CD4-positive, CD25-positive, alpha-beta regulatory T cell (primary cell): ENCODE results near the gene SPRED2. TPM values are rescaled to one million over a fixed set of nuclear protein-coding genes. Genes with fewer than 3 reads are reported as not detected.

Source experiments
- ATAC-seq, 2 donors: fragments of 150-1000 bp; cut with Tn5 transposase; one replicate each; pipeline ENCODE4 v1.10.0; 2021; ENCODE audit warnings: low read depth in 2 of 2, moderate number of reproducible peaks in 2 of 2, moderate library complexity in 1 of 2
- DNase-seq, 3 donors: peaks; one replicate each; pipeline versions ENCODE4 v3.0.0 to v3.0.0-alpha.2; 2012 to 2022; ENCODE audit warnings: mixed read lengths in 1 of 3
- H3K27ac ChIP-seq: one replicate; pipeline ENCODE4 v1.7.0; 2013; ENCODE audit warnings: mild to moderate bottlenecking, low read length; ENCODE audit not compliant: insufficient read depth, poor library complexity, severe bottlenecking
- H3K27me3 ChIP-seq: one replicate; pipeline ENCODE4 v1.7.0; 2013; ENCODE audit warnings: low read length; ENCODE audit not compliant: control insufficient read depth, insufficient read depth
- H3K36me3 ChIP-seq: one replicate; pipeline ENCODE4 v1.7.0; 2013; ENCODE audit warnings: mild to moderate bottlenecking, low read length, moderate library complexity; ENCODE audit not compliant: control insufficient read depth, insufficient read depth
- H3K4me1 ChIP-seq: 2 replicates; pipeline ENCODE4 v1.7.0; 2013; ENCODE audit warnings: mild to moderate bottlenecking, low read length; ENCODE audit not compliant: insufficient read depth, control insufficient read depth, poor library complexity, severe bottlenecking
- H3K4me3 ChIP-seq: one replicate; pipeline ENCODE4 v1.7.0; 2013; ENCODE audit warnings: low read depth, mild to moderate bottlenecking, low read length, moderate library complexity
- H3K9me3 ChIP-seq, 2 experiments: 1 replicate in 1 of 2; 2 replicates in 1 of 2; pipeline ENCODE4 v1.7.0; 2013; ENCODE audit warnings: low read length in 2 of 2, mild to moderate bottlenecking in 1 of 2, moderate library complexity in 1 of 2; ENCODE audit not compliant: control insufficient read depth in 2 of 2
- H3K27ac Mint-ChIP-seq, 3 donors: one replicate each; pipeline ENCODE4 v1.8.0; 2020 to 2022; ENCODE audit warnings: mild to moderate bottlenecking in 3 of 3, mixed read lengths in 3 of 3, moderate library complexity in 2 of 3
- H3K27me3 Mint-ChIP-seq: one replicate; pipeline ENCODE4 v1.8.0; 2022; ENCODE audit warnings: mild to moderate bottlenecking, mixed read lengths
- H3K36me3 Mint-ChIP-seq: one replicate; pipeline ENCODE4 v1.8.0; 2020; ENCODE audit warnings: mixed read lengths
- H3K4me1 Mint-ChIP-seq, 4 donors: one replicate each; pipeline ENCODE4 v1.8.0; 2020 to 2022; ENCODE audit warnings: mixed read lengths in 4 of 4, mild to moderate bottlenecking in 1 of 4
- H3K4me3 Mint-ChIP-seq, 4 donors: one replicate each; pipeline ENCODE4 v1.8.0; 2020 to 2022; ENCODE audit warnings: mild to moderate bottlenecking in 4 of 4, mixed read lengths in 4 of 4, moderate library complexity in 3 of 4
- H3K9me3 Mint-ChIP-seq, 7 donors: one replicate each; pipeline ENCODE4 v1.8.0; 2020 to 2022; ENCODE audit warnings: mixed read lengths in 7 of 7, mild to moderate bottlenecking in 3 of 7, moderate library complexity in 2 of 7
- polyA plus RNA-seq, 4 donors: library from polyadenylated mRNA; unstranded; fragments of 300-500 nt; fragmentation: Illumina TruSeq; gene quantifications; one replicate each; pipeline ENCODE4 v1.2.3, GENCODE V29; 2021
- total RNA-seq: library from RNA; stranded (reverse); gene quantifications from one replicate; pipeline ENCODE4 v1.2.3, GENCODE V29; 2022

SPRED2 gene
- total and polyA plus RNA-seq, 5 donors from 2014 or later, result 0.23 to 6.3 (median 1.1) TPM

DNA sequence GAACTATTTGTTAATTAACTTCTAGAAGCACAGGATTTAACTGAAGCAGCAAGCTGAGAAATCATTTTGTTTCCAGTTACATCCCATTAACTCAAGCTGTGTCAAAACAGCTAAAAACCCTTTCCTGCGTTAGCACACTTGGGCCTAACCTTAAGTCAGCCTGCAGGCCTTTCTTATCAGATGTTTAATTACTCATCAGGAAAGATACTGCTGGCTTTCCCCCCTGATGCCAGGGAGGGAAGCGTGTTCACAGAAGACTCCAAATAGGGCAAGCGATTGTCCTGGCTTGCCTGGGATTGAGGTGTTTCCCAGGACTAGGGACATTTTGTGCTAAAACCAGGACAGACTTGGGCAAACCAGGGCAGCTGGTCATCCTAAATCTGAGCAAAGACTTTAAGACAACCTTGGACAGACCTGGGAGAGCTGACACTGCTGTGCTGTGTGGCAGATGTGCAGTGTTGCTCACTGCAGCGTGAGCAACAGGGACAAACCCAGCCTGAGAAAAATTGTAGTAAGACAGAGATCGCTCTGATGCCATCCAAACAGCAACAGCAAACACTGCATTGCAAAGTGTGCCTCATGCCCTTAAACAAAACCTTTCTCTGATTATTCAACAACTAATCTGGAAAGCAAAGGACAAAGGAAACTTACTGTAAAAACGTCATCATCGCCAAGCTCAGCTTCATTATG is 100.9 kb downstream of the SPRED2 start:
- no peaks in the 10 kb centered on the region for H3K27me3 ChIP-seq
- DNase-seq (no peak), ATAC-seq (no peak)
- H3K4me3 ChIP-seq, result no peak overlapping the region
- Mint-ChIP-seq H3K27me3 (no peaks in the 10 kb centered on the region), H3K4me3 (no peak overlapping the region), H3K27ac (no peak overlapping the region), H3K36me3 (peaks cover 8% of the 10 kb centered on the region), H3K9me3 (no peaks in the 10 kb centered on the region), H3K4me1 (no peaks in the 10 kb centered on the region)
- no peaks in the 10 kb centered on the region for H3K4me1 ChIP-seq
- no peak overlapping the region for H3K27ac ChIP-seq
- no peaks in the 10 kb centered on the region for H3K36me3 ChIP-seq
- no peaks in the 10 kb centered on the region for H3K9me3 ChIP-seq

DNA sequence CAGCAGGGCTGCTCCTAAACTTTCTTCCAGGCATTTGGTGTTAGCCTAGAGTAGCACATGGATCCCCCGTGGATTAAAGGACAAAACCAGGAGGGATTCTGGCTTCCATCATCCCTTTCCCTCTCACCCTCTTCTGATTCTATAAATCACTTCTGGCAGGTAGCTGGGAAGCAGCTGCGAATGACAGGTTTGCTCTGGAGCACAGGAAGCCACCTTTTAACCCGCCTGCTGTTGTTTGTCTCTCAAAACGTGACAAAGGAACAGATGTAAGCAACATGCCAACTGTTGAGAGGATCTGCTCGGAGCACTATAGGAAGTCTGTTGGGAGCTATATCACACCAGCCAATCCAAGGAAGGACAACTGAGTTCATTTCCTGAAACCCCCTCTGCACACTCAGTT is 102.9 kb downstream of the SPRED2 start:
- no peaks in the 10 kb centered on the region for H3K27me3 Mint-ChIP-seq
- Histone ChIP-seq H3K27me3 (no peaks in the 10 kb centered on the region), H3K4me3 (no peak overlapping the region), H3K9me3 (no peaks in the 10 kb centered on the region), H3K27ac (no peak overlapping the region), H3K36me3 (no peaks in the 10 kb centered on the region), H3K4me1 (no peaks in the 10 kb centered on the region)
- H3K4me3 Mint-ChIP-seq, result no peak overlapping the region
- no peak for ATAC-seq
- DNase-seq, result no peak
- H3K4me1 Mint-ChIP-seq, result no peaks in the 10 kb centered on the region
- no peaks in the 10 kb centered on the region for H3K9me3 Mint-ChIP-seq
- H3K36me3 Mint-ChIP-seq, result peaks cover 8% of the 10 kb centered on the region
- no peak overlapping the region for H3K27ac Mint-ChIP-seq

DNA sequence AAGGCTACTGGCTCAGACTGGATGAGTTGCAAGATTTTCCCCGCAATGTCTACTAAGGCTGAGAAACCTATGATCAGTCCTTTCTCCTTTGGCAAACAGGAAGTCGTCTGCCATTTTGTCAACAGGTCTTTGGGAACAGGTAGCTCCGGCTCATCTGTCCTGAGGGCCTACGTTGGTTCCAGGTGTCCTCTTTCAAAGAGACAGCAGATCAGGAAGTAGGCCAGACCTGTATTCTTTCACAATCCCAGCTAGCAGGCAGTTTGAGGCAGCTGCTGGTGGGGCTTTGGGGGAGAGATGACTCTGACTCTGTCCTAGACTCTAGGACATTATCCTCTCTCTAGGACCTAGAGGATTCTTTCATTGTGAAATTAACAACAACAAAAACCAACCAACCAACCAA is 106.1 kb downstream of the SPRED2 start:
- no peaks in the 10 kb centered on the region for H3K9me3 ChIP-seq
- Mint-ChIP-seq H3K36me3 (peaks cover 7% of the 10 kb centered on the region), H3K27me3 (no peaks in the 10 kb centered on the region), H3K4me3 (no peak overlapping the region), H3K9me3 (no peaks in the 10 kb centered on the region), H3K4me1 (no peaks in the 10 kb centered on the region), H3K27ac (no peak overlapping the region)
- H3K27ac ChIP-seq, result no peak overlapping the region
- DNase-seq (no peak), ATAC-seq (no peak)
- H3K36me3 ChIP-seq, result no peaks in the 10 kb centered on the region
- H3K27me3 ChIP-seq, result no peaks in the 10 kb centered on the region
- no peaks in the 10 kb centered on the region for H3K4me1 ChIP-seq
- no peak overlapping the region for H3K4me3 ChIP-seq

DNA sequence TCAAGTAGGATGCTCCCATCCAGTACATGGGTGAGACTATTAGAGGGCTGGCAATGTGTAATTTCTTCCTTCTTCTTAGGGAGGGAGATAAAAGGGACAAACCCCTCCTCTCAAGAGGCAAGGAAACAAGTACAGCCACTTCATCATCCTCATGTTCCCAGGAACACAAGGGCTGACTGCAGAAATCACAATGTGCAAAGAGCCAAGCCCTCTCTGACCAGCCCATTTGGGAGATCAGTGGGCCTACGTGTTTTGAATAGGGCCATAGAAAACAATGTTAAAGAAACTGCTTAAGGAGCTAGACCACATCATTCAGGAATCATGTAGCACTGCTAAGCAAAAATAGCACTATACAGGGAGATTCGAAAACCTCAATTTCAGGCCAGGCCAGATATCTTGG is 107.3 kb downstream of the SPRED2 start:
- ATAC-seq, result no peak
- Histone ChIP-seq H3K27ac (no peak overlapping the region), H3K4me1 (peaks cover 6% of the 10 kb centered on the region), H3K9me3 (no peaks in the 10 kb centered on the region), H3K4me3 (no peak overlapping the region), H3K36me3 (no peaks in the 10 kb centered on the region), H3K27me3 (no peaks in the 10 kb centered on the region)
- Mint-ChIP-seq H3K9me3 (no peaks in the 10 kb centered on the region), H3K36me3 (peaks cover 7% of the 10 kb centered on the region), H3K27ac (no peak overlapping the region), H3K4me1 (peaks cover 0 to 11% (median 8%) of the 10 kb centered on the region in 4 donors), H3K4me3 (no peak overlapping the region), H3K27me3 (no peaks in the 10 kb centered on the region)
- no peak for DNase-seq

DNA sequence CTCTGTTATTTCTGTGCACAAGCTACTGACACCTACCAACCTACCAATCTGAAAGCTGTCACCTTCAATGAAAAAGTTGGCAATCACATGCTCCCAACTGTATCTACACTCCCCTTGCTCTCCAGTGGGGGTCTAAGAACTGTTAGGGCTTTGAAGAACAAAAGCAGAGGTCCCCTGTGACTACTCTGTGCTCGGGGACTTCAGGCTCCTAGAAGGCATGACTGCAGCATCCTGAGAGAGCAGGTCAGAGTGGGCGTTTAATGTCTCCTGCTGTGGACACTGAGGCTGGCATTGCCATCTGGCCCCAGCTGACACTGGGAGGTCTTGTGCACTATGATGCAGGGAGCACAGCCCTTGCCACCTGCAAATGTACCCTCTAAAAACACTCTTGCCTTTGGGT is 111.5 kb downstream of the SPRED2 start:
- H3K27ac ChIP-seq, result no peak overlapping the region
- H3K27me3 Mint-ChIP-seq, result no peaks in the 10 kb centered on the region
- no peaks in the 10 kb centered on the region for H3K9me3 ChIP-seq
- H3K4me1 Mint-ChIP-seq, result peaks cover 0 to 23% (median 12%) of the 10 kb centered on the region in 4 donors
- peak overlapping the region in 2 of 3 donors; percentile 31 to 47 for H3K27ac Mint-ChIP-seq
- peaks cover 6% of the 10 kb centered on the region for H3K4me1 ChIP-seq
- no peaks in the 10 kb centered on the region for H3K9me3 Mint-ChIP-seq
- no peaks in the 10 kb centered on the region for H3K27me3 ChIP-seq
- H3K36me3 ChIP-seq, result no peaks in the 10 kb centered on the region
- ATAC-seq (no peak), DNase-seq (no peak)
- peak overlapping the region in 1 of 4 donors; percentile 19 for H3K4me3 Mint-ChIP-seq
- H3K36me3 Mint-ChIP-seq, result peaks cover 3% of the 10 kb centered on the region
- H3K4me3 ChIP-seq, result no peak overlapping the region

DNA sequence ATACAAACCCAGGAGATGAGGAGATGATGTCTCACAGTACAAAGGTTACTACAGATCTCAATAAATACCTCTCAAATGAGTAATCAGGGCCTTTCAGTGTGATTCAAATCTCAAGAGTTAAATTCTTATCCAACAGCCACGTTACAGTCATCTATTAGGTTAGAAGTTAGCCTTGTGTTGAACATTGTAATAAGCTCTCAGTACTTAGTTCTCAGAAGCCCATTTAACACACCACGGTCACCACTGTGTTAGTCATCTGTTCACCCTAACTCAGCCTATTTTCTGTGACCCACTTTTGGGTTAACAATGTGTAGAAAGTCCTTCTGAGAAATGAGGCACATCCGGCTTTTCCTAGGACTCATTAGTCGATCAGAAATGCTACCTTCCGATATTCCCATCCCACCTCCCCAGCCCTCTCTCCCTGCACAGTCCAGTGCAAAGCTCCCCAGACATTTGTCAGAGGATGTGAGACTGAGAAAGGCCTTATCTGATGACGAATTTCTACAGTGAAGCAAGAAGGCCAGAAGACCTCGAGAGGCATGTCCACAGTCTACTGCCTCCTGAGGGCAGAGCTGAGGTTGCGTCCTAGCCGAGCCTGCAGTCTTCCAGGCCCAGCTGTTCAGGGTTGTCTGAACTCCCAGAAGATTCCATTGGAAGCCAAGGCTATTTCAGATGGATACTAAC is 112.2 kb downstream of the SPRED2 start:
- H3K27me3 ChIP-seq, result no peaks in the 10 kb centered on the region
- peaks cover 6% of the 10 kb centered on the region for H3K4me1 ChIP-seq
- H3K27ac ChIP-seq, result no peak overlapping the region
- no peak overlapping the region for H3K4me3 ChIP-seq
- Mint-ChIP-seq H3K27ac (peak overlapping the region; percentile 31 to 90 (median 47)), H3K9me3 (no peaks in the 10 kb centered on the region), H3K4me3 (peak overlapping the region in 3 of 4 donors; percentile 19 to 70 (median 55)), H3K36me3 (peaks cover 3% of the 10 kb centered on the region), H3K27me3 (no peaks in the 10 kb centered on the region), H3K4me1 (peaks cover 0 to 23% (median 12%) of the 10 kb centered on the region in 4 donors)
- peak; percentile 87 to 88 for ATAC-seq
- DNase-seq, result peak in 2 of 3 donors; percentile 15 to 71
- no peaks in the 10 kb centered on the region for H3K9me3 ChIP-seq
- no peaks in the 10 kb centered on the region for H3K36me3 ChIP-seq

DNA sequence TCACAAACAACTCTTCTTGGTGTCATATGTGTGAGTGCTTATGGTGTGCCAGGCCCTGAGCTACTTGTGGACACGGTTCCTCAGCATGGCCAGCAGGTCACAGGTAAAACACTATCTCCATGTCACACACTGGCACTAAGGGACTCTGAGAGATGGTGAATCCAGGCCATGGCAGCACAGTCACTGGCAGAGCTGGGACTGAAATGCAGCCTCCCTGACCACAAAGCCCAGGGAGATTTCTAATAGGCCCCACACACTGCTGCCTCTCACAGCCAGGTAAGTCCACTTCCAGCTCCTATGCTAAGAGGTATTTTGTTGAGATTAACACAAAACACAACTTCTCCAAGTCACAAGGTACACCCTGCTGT is 112.7 kb downstream of the SPRED2 start:
- Histone ChIP-seq H3K27me3 (no peaks in the 10 kb centered on the region), H3K36me3 (no peaks in the 10 kb centered on the region), H3K9me3 (no peaks in the 10 kb centered on the region), H3K27ac (no peak overlapping the region), H3K4me1 (peaks cover 6% of the 10 kb centered on the region), H3K4me3 (no peak overlapping the region)
- H3K36me3 Mint-ChIP-seq, result peaks cover 3% of the 10 kb centered on the region
- H3K27me3 Mint-ChIP-seq, result no peaks in the 10 kb centered on the region
- H3K4me1 Mint-ChIP-seq, result peaks cover 0 to 23% (median 12%) of the 10 kb centered on the region in 4 donors
- no peak overlapping the region for H3K4me3 Mint-ChIP-seq
- ATAC-seq (no peak), DNase-seq (no peak)
- no peaks in the 10 kb centered on the region for H3K9me3 Mint-ChIP-seq
- peak overlapping the region; percentile 28 to 47 (median 45) for H3K27ac Mint-ChIP-seq
